MCF 10A (cell line): ENCODE measurements around the gene DLG2. TPM values are rescaled to one million over a fixed set of nuclear protein-coding genes. Genes with fewer than 3 reads are reported as not detected.
"Not testable (repeated sequence)": the region's sequence is repeated elsewhere in the genome, so short reads cannot be mapped to it uniquely, and the experiment has no call there.

Source experiments
- BruUV-seq: library from RNA; stranded (reverse); fragments of 400-500 nt; replicated peaks from 2 replicates; lab custom pipeline; 2021; lab: Mats Ljungman, UMichigan
- CTCF ChIA-PET: fragments of 300-600 bp; sonication (Branson Sonifier 250); formaldehyde crosslinking; extraction: SDS; loops from one replicate; lab custom pipeline; 2021; ENCODE audit warnings: antibody characterized with exemption, inconsistent platforms; lab: Yijun Ruan, JAX
- POLR2A ChIA-PET: fragments of 300-600, 350-650 bp; sonication (Branson Sonifier 250); formaldehyde crosslinking; extraction: SDS; loops from one replicate; lab custom pipeline; 2020; ENCODE audit warnings: antibody characterized with exemption, inconsistent platforms; lab: Yijun Ruan, JAX
- DNase-seq: peaks from one replicate; pipeline ENCODE4 v3.0.0-alpha.2; 2018; ENCODE audit not compliant: unreplicated experiment
- H3K27ac Mint-ChIP-seq: one replicate; pipeline ENCODE4 v1.8.0; 2022; ENCODE audit warnings: mild to moderate bottlenecking, low read depth, mixed read lengths; ENCODE audit not compliant: unreplicated experiment
- H3K27me3 Mint-ChIP-seq: one replicate; pipeline ENCODE4 v1.8.0; 2022; ENCODE audit warnings: mixed read lengths; ENCODE audit not compliant: insufficient read depth, unreplicated experiment
- H3K36me3 Mint-ChIP-seq: one replicate; pipeline ENCODE4 v1.8.0; 2022; ENCODE audit warnings: mild to moderate bottlenecking, moderate library complexity, mixed read lengths; ENCODE audit not compliant: insufficient read depth, unreplicated experiment
- H3K4me1 Mint-ChIP-seq: one replicate; pipeline ENCODE4 v1.8.0; 2022; ENCODE audit warnings: mixed read lengths; ENCODE audit not compliant: insufficient read depth, unreplicated experiment
- H3K4me3 Mint-ChIP-seq: one replicate; pipeline ENCODE4 v1.8.0; 2022; ENCODE audit warnings: mild to moderate bottlenecking, moderate library complexity, mixed read lengths; ENCODE audit not compliant: unreplicated experiment
- H3K9me3 Mint-ChIP-seq: one replicate; pipeline ENCODE4 v1.8.0; 2022; ENCODE audit warnings: mixed read lengths; ENCODE audit not compliant: unreplicated experiment
- CTCF ChIP-seq: fragments of 200-600 bp; IDR thresholded peaks from one replicate; pipeline ENCODE4 v1.8.0; 2022; ENCODE audit warnings: antibody characterized with exemption, mild to moderate bottlenecking; ENCODE audit not compliant: unreplicated experiment
- intact Hi-C: fragments of 100-400 bp; cut with micrococcal nuclease; formaldehyde crosslinking; loops from 2 replicates; pipeline ENCODE4 v1.14.1; 2022
- total RNA-seq: library from RNA; stranded (reverse); gene quantifications from 2 replicates; pipeline ENCODE4 v1.2.3, GENCODE V29; 2022

Gene DLG2
- total RNA-seq, 1 experiment from 2014 or later: 0.26 TPM

- intact Hi-C loops: no loop called here
- no TSS peak for BruUV-seq
- peaks cover 8% of the 10 kb centered on the region for H3K9me3 Mint-ChIP-seq
These were observed 213.0 kb downstream of the DLG2 start for GRCh38 chr11:85414175-85414574.

GRCh38 chr11:85407648-85408047 lies 219.5 kb downstream of the DLG2 start:
- peaks cover 15% of the 10 kb centered on the region for H3K9me3 Mint-ChIP-seq
- no peaks in the 10 kb centered on the region for H3K36me3 Mint-ChIP-seq
- H3K4me1 Mint-ChIP-seq: no peaks in the 10 kb centered on the region
- no peak overlapping the region for H3K27ac Mint-ChIP-seq
- CTCF ChIA-PET: no interaction called here
- no peak overlapping the region for H3K4me3 Mint-ChIP-seq
- DNase-seq: no peak
- no peak for TF ChIP-seq CTCF
- no peaks in the 10 kb centered on the region for H3K27me3 Mint-ChIP-seq
- POLR2A ChIA-PET: no interaction called here
- intact Hi-C loops: no loop called here
- no TSS peak for BruUV-seq

More at GRCh38 chr11:85414175-85414574, 213.0 kb downstream of the DLG2 start:
- Mint-ChIP-seq H3K36me3 (no peaks in the 10 kb centered on the region), H3K27me3 (no peaks in the 10 kb centered on the region), H3K4me1 (no peaks in the 10 kb centered on the region), H3K27ac (no peak overlapping the region), H3K4me3 (no peak overlapping the region)
- ChIA-PET POLR2A (no interaction called here), CTCF (no interaction called here)
- DNase-seq: no peak
- TF ChIP-seq CTCF: no peak

- ChIA-PET CTCF (no interaction called here), POLR2A (no interaction called here)
- Mint-ChIP-seq H3K27ac (no peak overlapping the region), H3K4me3 (no peak overlapping the region), H3K36me3 (no peaks in the 10 kb centered on the region), H3K4me1 (no peaks in the 10 kb centered on the region), H3K9me3 (peaks cover 15% of the 10 kb centered on the region), H3K27me3 (no peaks in the 10 kb centered on the region)
- no TSS peak for BruUV-seq
- no peak for TF ChIP-seq CTCF
- DNase-seq: no peak
- intact Hi-C loops: no loop called here
These were observed 220.3 kb downstream of the DLG2 start for GRCh38 chr11:85406841-85407240.

DNA sequence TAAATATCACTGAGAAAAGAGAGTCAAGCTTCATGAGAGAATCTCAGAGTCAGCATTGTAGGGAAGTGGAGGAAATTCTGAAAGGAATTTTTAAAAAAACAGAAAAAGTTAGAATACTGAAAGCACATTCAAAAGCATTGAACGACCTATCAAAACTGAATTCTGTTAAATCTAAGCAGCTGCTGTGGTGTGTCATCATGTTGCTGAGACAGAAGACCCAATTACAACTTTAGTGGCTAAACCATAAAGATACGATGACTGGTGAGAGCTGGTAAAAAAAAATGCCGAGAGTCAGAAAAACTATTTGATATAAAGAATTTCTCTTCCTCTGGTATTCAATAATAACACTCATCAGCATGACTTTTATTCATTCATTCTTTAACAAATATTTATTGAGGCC lies 220.8 kb downstream of the DLG2 start:
- H3K4me1 Mint-ChIP-seq: no peaks in the 10 kb centered on the region
- H3K9me3 Mint-ChIP-seq: peaks cover 15% of the 10 kb centered on the region
- no peak overlapping the region for H3K4me3 Mint-ChIP-seq
- no peaks in the 10 kb centered on the region for H3K27me3 Mint-ChIP-seq
- no peak for DNase-seq
- no peak overlapping the region for H3K27ac Mint-ChIP-seq
- BruUV-seq: no TSS peak
- intact Hi-C loops: no loop called here
- no peaks in the 10 kb centered on the region for H3K36me3 Mint-ChIP-seq
- TF ChIP-seq CTCF: no peak
- POLR2A ChIA-PET: no interaction called here
- CTCF ChIA-PET: no interaction called here

DNA sequence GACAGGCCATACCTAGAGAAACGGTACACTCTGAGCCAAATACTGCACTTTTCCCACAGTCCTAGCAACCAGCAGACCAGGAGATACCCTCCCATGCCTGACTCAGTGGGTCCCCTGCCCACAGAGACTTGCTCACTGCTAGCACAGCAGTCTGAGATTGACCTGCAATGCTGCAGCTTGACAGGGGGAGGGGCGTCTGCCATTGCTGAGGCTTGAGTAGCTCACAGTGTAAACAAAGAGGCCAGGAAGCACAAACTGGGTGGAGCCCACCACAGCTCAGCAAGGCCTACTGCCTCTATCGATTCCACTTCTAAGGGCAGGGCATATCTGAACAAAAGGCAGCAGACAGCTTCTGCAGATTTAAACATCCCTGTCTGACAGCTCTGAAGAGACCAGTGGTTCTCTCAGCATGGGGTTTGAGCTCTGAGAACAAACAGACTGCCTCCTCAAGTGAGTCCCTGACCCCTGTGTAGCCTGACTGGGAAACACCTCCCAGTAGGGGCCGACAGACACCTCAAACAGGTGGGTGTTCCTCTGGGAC lies 231.6 kb downstream of the DLG2 start:
- peaks cover 18% of the 10 kb centered on the region for H3K9me3 Mint-ChIP-seq
- H3K36me3 Mint-ChIP-seq, intact Hi-C loops, BruUV-seq, DNase-seq, H3K4me1 Mint-ChIP-seq, H3K4me3 Mint-ChIP-seq, POLR2A ChIA-PET, CTCF ChIA-PET, H3K27ac Mint-ChIP-seq, H3K27me3 Mint-ChIP-seq: not testable (repeated sequence)
